ENCODE measurements around the gene PRND. TPM values are rescaled to one million over a fixed set of nuclear protein-coding genes. Genes with fewer than 3 reads are reported as not detected.

The PRND gene
- total and polyA plus RNA-seq, 10 of the 15 experiments (the other 5 are each of a cell fraction or from before 2014, with no cell fraction given): not detected

GRCh38 chr20:4713401-4713800, 8.3 kb upstream of the PRND start (continued):
- TF ChIP-seq PBX3 (IDR thresholded peaks at IDR 0.05; ENCODE audit: insufficient replicate concordance, low read depth, low read length): no peak

- H3K4me2 ChIP-seq (ENCODE audit: control insufficient read depth, insufficient read depth): no peak overlapping the region
- no peak overlapping the region for H2AFZ ChIP-seq (ENCODE audit: control insufficient read depth, low read depth, low read length)
- TF ChIP-seq NFIC (IDR thresholded peaks at IDR 0.05; ENCODE audit: low read depth, low read length) (no peak), HSF1 (IDR thresholded peaks at IDR 0.05; ENCODE audit: low read depth, low read length) (no peak), RELB (IDR thresholded peaks at IDR 0.05; ENCODE audit: low read depth) (no peak), USF2 (IDR thresholded peaks at IDR 0.05; ENCODE audit: borderline replicate concordance, low read depth, low read length) (no peak), ZNF384 (IDR thresholded peaks at IDR 0.05; ENCODE audit: borderline replicate concordance, low read depth, low read length) (no peak), TCF12 (IDR thresholded peaks at IDR 0.05; ENCODE audit: low read depth, low read length) (no peak), KAT2A (conservative IDR thresholded peaks at IDR 0.05; ENCODE audit: control insufficient read depth, low read depth, low read length) (no peak), HDAC2 (IDR thresholded peaks at IDR 0.05) (no peak), CUX1 (IDR thresholded peaks at IDR 0.05; ENCODE audit: insufficient replicate concordance, low read depth, low read length) (no peak)
Measured at GRCh38 chr20:4714818-4715217, 6.9 kb upstream of the PRND start.

More at GRCh38 chr20:4714818-4715217, 6.9 kb upstream of the PRND start:
- H3K9ac ChIP-seq (ENCODE audit: control insufficient read depth, insufficient read depth, low read length): no peak overlapping the region
- no peaks in the 10 kb centered on the region for H3K36me3 ChIP-seq (ENCODE audit: control insufficient read depth in 2 of 2, insufficient read depth in 2 of 2, low read length in 1 of 2)
- BruUV-seq (replicated peaks): no TSS peak
- H3K4me3 ChIP-seq: no peak overlapping the region
- ChIA-PET CTCF (interaction anchor here (0.8 to 1.5 kb wide), 5 partner anchors 23 to 107 kb away, joined by 3 to 7 read pairs (median 4); no protein-coding TSS in a partner anchor), POLR2A (no interaction called here), SMC1A (ENCODE audit: uncharacterized antibody, unreplicated experiment) (interaction anchor here (0.7 to 1.4 kb wide), 3 partner anchors 24 to 107 kb away, joined by 3 to 5 read pairs (median 3); no protein-coding TSS in a partner anchor), RAD21 (ENCODE audit: unreplicated experiment) (interaction anchor here (1.2 kb wide), 1 partner anchor 109 kb away, joined by 3 read pairs; no protein-coding TSS in a partner anchor)
- no peaks in the 10 kb centered on the region for H3K27me3 ChIP-seq (replicated peaks in 1 of 2; ENCODE audit: control insufficient read depth in 2 of 2, insufficient read depth in 2 of 2, low read length in 1 of 2)
- FAIRE-seq: no peak
- in situ Hi-C loops (cut with MboI) (no loop called here), intact Hi-C loops (cut with micrococcal nuclease; ENCODE audit: unreplicated experiment) (no loop called here)
- no peaks in the 10 kb centered on the region for H3K79me2 ChIP-seq (ENCODE audit: control insufficient read depth, insufficient read depth, low read length)
- no peak for DNase-seq (ENCODE audit: low read depth, low spot score)
- no peaks in the 10 kb centered on the region for H4K20me1 ChIP-seq (ENCODE audit: control insufficient read depth, insufficient read depth)
- H3K4me1 ChIP-seq (ENCODE audit: control insufficient read depth, insufficient read depth, low read length): peaks cover 7% of the 10 kb centered on the region
- WGBS (ENCODE audit: insufficient coverage, insufficient replicate concordance, low lambda C conversion rate, missing lambda C conversion rate): 33% methylated on average over 1 of the region's 1 CpG
- no peak for ATAC-seq
- H3K27ac ChIP-seq (ENCODE audit: control insufficient read depth, insufficient read depth): no peak overlapping the region
- peaks cover 2% of the 10 kb centered on the region; the same call in 2 of the 3 replicates for H3K9me3 ChIP-seq (replicated peaks; ENCODE audit: control insufficient read depth, insufficient read depth, low read length)
